B cell (primary cell): ENCODE data around the gene MMP11.

Experiments
- CTCF ChIP-seq: fragments of 200-600 bp; IDR thresholded peaks from one replicate; pipeline ENCODE4 v1.8.0; 2022; ENCODE audit warnings: antibody characterized with exemption, mild to moderate bottlenecking
- EZH2 ChIP-seq: IDR thresholded peaks from 2 replicates; pipeline ENCODE4 v1.6.1; 2012; ENCODE audit warnings: borderline replicate concordance, low read depth, mild to moderate bottlenecking, moderate library complexity, low read length; ENCODE audit not compliant: insufficient read depth, poor library complexity, severe bottlenecking

DNA sequence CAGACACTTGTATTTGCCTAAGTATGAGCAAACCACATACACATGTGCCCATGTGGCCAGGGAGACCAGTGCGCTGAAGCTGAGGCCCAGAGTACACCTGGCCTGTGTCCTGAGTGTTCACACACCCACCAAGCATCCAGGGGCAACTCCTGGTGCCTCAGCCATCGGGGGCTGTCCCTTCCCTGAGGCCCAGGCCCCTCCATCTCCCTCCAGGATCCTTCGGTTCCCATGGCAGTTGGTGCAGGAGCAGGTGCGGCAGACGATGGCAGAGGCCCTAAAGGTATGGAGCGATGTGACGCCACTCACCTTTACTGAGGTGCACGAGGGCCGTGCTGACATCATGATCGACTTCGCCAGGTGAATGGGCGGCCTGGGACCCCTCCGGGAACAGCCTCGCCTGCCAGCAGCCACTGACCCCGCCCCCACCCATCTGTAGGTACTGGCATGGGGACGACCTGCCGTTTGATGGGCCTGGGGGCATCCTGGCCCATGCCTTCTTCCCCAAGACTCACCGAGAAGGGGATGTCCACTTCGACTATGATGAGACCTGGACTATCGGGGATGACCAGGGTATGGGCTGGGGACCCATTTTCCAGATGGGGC is 7.6 kb downstream of the MMP11 start:
- TF ChIP-seq EZH2 (no peak), CTCF (no peak)
